ENCODE measurements around the gene SRSF6.

Gene SRSF6

GRCh38 chr20:43450841-43451799 lies 6.6 kb upstream of the SRSF6 start:
- no peak for DNase-seq

- DNase-seq = no peak
These were observed 5.1 kb upstream of the SRSF6 start for GRCh38 chr20:43452404-43453126.

- peak; percentile 13 for DNase-seq
These were observed 1.4 kb upstream of the SRSF6 start for GRCh38 chr20:43456252-43456651.

GRCh38 chr20:43456809-43457639 lies 672 bp upstream of the SRSF6 start:
- DNase-seq = peak; percentile 91

GRCh38 chr20:43458422-43458924 lies 777 bp downstream of the SRSF6 start:
- DNase-seq = no peak

- peak; percentile 11 for DNase-seq
These were observed 1.6 kb downstream of the SRSF6 start for GRCh38 chr20:43459022-43459942.

GRCh38 chr20:43460172-43460829 lies 2.6 kb downstream of the SRSF6 start:
- no peak for DNase-seq

- DNase-seq = no peak
These were observed 3.1 kb downstream of the SRSF6 start for GRCh38 chr20:43460830-43461200.

- DNase-seq = no peak
These were observed 4.4 kb downstream of the SRSF6 start for GRCh38 chr20:43461894-43462659.

- DNase-seq = no peak
These were observed 5.2 kb downstream of the SRSF6 start for GRCh38 chr20:43462660-43463526.

GRCh38 chr20:43463527-43464218 lies 6.0 kb downstream of the SRSF6 start:
- no peak for DNase-seq

GRCh38 chr20:43464219-43464790 lies 6.6 kb downstream of the SRSF6 start:
- no peak for DNase-seq

- DNase-seq = no peak
These were observed 7.9 kb downstream of the SRSF6 start for GRCh38 chr20:43465625-43465943.

GRCh38 chr20:43467589-43467988 lies 9.9 kb downstream of the SRSF6 start:
- DNase-seq = no peak

- no peak for DNase-seq
These were observed 15.1 kb downstream of the SRSF6 start for GRCh38 chr20:43472671-43473380.

- no peak for DNase-seq
These were observed 15.6 kb downstream of the SRSF6 start for GRCh38 chr20:43473381-43473704.

GRCh38 chr20:43477193-43477592 lies 19.5 kb downstream of the SRSF6 start:
- no peak for DNase-seq

- no peak for DNase-seq
These were observed 19.9 kb downstream of the SRSF6 start for GRCh38 chr20:43477619-43478018.

Measured in MV-4-11 (cell line).